ENCODE data around the gene PRMT9. TPM values are rescaled to one million over a fixed set of nuclear protein-coding genes. Genes with fewer than 3 reads are reported as not detected.

PRMT9 gene
- total RNA-seq, 1 donor from 2014 or later: 14.8 TPM

- no peaks in the 10 kb centered on the region for H3K9me3 Mint-ChIP-seq
- no peaks in the 10 kb centered on the region for H3K4me1 Mint-ChIP-seq
- no peak overlapping the region for H3K27ac Mint-ChIP-seq
- no peak for DNase-seq (ENCODE audit: low spot score in 2 of 2, unreplicated experiment in 2 of 2)
- TF ChIP-seq, protein P1, sequence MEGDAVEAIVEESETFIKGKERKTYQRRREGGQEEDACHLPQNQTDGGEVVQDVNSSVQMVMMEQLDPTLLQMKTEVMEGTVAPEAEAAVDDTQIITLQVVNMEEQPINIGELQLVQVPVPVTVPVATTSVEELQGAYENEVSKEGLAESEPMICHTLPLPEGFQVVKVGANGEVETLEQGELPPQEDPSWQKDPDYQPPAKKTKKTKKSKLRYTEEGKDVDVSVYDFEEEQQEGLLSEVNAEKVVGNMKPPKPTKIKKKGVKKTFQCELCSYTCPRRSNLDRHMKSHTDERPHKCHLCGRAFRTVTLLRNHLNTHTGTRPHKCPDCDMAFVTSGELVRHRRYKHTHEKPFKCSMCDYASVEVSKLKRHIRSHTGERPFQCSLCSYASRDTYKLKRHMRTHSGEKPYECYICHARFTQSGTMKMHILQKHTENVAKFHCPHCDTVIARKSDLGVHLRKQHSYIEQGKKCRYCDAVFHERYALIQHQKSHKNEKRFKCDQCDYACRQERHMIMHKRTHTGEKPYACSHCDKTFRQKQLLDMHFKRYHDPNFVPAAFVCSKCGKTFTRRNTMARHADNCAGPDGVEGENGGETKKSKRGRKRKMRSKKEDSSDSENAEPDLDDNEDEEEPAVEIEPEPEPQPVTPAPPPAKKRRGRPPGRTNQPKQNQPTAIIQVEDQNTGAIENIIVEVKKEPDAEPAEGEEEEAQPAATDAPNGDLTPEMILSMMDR (IDR thresholded peaks at IDR 0.05; ENCODE audit: unreplicated experiment): no peak
- H3K36me3 Mint-ChIP-seq: peaks cover 37% of the 10 kb centered on the region
- no peaks in the 10 kb centered on the region for H3K27me3 Mint-ChIP-seq (ENCODE audit: low read depth)
- no peak overlapping the region for H3K4me3 Mint-ChIP-seq
These were observed 28.3 kb downstream of the PRMT9 start for GRCh38 chr4:147655639-147656038.

DNA sequence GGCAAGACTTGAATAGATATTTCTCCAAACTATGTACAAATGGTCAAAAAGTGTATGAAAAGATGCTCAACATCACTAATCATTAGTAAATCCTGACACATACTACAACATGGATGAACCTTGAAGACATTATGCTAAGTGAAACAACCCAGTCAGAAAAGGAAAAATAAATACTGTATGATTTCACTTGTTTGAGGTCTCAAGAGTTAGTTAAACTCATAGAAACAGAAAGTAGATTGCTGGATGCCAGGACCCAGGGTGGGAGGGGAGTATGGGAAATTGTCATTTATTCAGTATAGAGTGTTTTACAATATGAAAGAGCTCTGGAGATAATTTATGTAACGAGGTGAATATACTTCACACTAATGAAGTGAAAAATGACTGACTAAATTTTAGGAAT, 32.4 kb downstream of the PRMT9 start:
- no peaks in the 10 kb centered on the region for H3K9me3 Mint-ChIP-seq
- H3K4me3 Mint-ChIP-seq: no peak overlapping the region
- no peak for DNase-seq (ENCODE audit: low spot score in 2 of 2, unreplicated experiment in 2 of 2)
- H3K27me3 Mint-ChIP-seq (ENCODE audit: low read depth): no peaks in the 10 kb centered on the region
- H3K27ac Mint-ChIP-seq: no peak overlapping the region
- H3K36me3 Mint-ChIP-seq: peaks cover 46% of the 10 kb centered on the region
- no peaks in the 10 kb centered on the region for H3K4me1 Mint-ChIP-seq
- TF ChIP-seq, protein P1 (IDR thresholded peaks at IDR 0.05; ENCODE audit: unreplicated experiment): no peak

GRCh38 chr4:147648656-147649055, 35.3 kb downstream of the PRMT9 start:
- Mint-ChIP-seq H3K4me3 (no peak overlapping the region), H3K27me3 (ENCODE audit: low read depth) (no peaks in the 10 kb centered on the region), H3K27ac (no peak overlapping the region), H3K36me3 (peaks cover 32% of the 10 kb centered on the region), H3K4me1 (peaks cover 1% of the 10 kb centered on the region), H3K9me3 (no peaks in the 10 kb centered on the region)
- TF ChIP-seq, protein P1 (IDR thresholded peaks at IDR 0.05; ENCODE audit: unreplicated experiment): no peak
- DNase-seq (ENCODE audit: low spot score in 2 of 2, unreplicated experiment in 2 of 2): no peak

GRCh38 chr4:147645099-147645498, 38.9 kb downstream of the PRMT9 start:
- TF ChIP-seq, protein P1 (IDR thresholded peaks at IDR 0.05; ENCODE audit: unreplicated experiment): no peak
- Mint-ChIP-seq H3K4me1 (peaks cover 1% of the 10 kb centered on the region), H3K27ac (no peak overlapping the region), H3K4me3 (no peak overlapping the region), H3K27me3 (ENCODE audit: low read depth) (no peaks in the 10 kb centered on the region), H3K36me3 (peaks cover 49% of the 10 kb centered on the region), H3K9me3 (no peaks in the 10 kb centered on the region)
- no peak for DNase-seq (ENCODE audit: low spot score in 2 of 2, unreplicated experiment in 2 of 2)

- H3K27ac Mint-ChIP-seq: no peak overlapping the region
- TF ChIP-seq, protein P1 (IDR thresholded peaks at IDR 0.05; ENCODE audit: unreplicated experiment): no peak
These were observed 39.5 kb downstream of the PRMT9 start for GRCh38 chr4:147644471-147644870.

GRCh38 chr4:147643616-147644015, 40.3 kb downstream of the PRMT9 start:
- Mint-ChIP-seq H3K27ac (no peak overlapping the region), H3K9me3 (no peaks in the 10 kb centered on the region), H3K36me3 (peaks cover 41% of the 10 kb centered on the region), H3K4me1 (peaks cover 1% of the 10 kb centered on the region), H3K4me3 (no peak overlapping the region), H3K27me3 (ENCODE audit: low read depth) (no peaks in the 10 kb centered on the region)
- no peak for DNase-seq (ENCODE audit: low spot score in 2 of 2, unreplicated experiment in 2 of 2)
- TF ChIP-seq, protein P1 (IDR thresholded peaks at IDR 0.05; ENCODE audit: unreplicated experiment): no peak

More at GRCh38 chr4:147644471-147644870, 39.5 kb downstream of the PRMT9 start:
- no peak for DNase-seq (ENCODE audit: low spot score in 2 of 2, unreplicated experiment in 2 of 2)
- Mint-ChIP-seq H3K36me3 (peaks cover 48% of the 10 kb centered on the region), H3K9me3 (no peaks in the 10 kb centered on the region), H3K27me3 (ENCODE audit: low read depth) (no peaks in the 10 kb centered on the region), H3K4me3 (no peak overlapping the region), H3K4me1 (peaks cover 1% of the 10 kb centered on the region)

Measured in mesothelial cell of epicardium (in vitro differentiated cells).